AG08395 (cell line): ENCODE data around the gene PROX2.

Experiments used
- DNase-seq: peaks from one replicate; pipeline ENCODE4 v3.0.0; 2012; ENCODE audit warnings: mixed read lengths, low spot score

PROX2 gene, protein sequence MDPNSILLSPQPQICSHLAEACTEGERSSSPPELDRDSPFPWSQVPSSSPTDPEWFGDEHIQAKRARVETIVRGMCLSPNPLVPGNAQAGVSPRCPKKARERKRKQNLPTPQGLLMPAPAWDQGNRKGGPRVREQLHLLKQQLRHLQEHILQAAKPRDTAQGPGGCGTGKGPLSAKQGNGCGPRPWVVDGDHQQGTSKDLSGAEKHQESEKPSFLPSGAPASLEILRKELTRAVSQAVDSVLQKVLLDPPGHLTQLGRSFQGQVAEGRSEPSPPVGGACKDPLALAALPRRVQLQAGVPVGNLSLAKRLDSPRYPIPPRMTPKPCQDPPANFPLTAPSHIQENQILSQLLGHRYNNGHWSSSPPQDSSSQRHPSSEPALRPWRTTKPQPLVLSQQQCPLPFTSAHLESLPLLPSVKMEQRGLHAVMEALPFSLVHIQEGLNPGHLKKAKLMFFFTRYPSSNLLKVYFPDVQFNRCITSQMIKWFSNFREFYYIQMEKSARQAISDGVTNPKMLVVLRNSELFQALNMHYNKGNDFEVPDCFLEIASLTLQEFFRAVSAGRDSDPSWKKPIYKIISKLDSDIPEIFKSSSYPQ

DNA sequence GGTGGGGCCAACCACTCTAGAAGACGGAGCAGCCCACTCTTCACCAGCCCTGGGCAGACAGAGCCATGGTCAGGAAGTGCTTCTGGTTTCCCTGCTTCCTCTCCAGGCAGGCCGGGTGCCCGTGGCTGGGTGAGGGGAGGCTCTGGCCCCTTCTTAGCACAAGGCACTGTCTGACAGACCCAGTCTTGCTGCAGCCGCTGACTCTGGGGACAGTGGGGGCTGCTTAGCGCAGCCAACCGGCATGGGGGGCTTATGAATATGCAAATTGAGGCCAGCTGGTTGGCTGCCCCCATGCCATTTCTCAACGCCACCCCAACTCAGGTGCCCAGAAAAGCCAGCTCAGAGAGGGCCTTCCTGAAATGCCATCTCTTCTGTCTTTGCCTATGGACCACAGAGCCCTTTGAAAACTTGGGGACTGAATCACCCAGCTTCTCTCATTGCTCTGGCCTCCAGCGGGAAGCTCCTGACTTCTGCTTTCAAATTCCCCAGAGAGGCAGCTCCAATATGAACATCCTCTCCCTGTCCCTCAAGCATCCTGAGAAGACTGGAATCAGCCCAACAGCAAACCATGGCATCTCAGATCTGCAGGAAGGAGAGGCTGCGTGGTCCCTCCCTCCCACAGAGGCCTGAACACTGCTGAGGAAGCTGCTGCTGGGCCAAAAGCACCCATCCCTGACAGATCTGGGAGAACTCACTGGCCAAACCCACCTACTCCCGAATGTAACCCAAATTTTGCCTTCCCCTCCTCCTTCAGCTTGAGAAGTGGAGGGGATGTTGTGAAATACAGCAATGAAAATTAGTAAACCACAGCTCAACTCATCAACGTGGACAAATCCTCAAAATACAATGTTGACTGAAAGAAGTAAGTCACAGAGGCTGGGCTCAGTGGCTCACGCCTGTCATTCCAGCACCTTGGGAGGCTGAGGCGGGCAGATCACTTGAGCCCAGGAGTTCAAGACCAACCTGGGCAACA, at the start of gene PROX2:
PROX2 (minus strand) TSS at position 205 of the 973 bp plus-strand sequence. CDS start 12,311 bp downstream, outside the sequence.
- no peak for DNase-seq

DNA sequence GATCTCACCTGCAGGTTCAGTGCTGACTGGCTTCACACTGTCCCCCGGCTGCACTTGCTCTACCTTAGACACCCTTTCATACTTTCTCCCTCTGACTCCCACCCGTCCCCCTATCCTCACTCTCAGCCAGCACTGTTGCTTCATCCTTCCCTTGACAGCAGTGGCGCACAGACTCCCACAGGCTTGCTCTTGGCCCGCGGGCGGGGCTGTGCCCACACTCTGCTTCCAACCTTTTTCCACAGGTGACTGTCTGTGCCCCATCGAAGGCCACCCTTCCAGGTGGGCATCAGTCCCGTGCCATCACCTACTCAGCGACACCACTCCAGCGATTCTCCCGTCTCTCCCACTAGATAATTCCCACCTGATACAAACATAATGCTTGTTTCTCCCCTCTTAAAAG, 48.1 kb upstream of the PROX2 start:
- no peak for DNase-seq

DNA sequence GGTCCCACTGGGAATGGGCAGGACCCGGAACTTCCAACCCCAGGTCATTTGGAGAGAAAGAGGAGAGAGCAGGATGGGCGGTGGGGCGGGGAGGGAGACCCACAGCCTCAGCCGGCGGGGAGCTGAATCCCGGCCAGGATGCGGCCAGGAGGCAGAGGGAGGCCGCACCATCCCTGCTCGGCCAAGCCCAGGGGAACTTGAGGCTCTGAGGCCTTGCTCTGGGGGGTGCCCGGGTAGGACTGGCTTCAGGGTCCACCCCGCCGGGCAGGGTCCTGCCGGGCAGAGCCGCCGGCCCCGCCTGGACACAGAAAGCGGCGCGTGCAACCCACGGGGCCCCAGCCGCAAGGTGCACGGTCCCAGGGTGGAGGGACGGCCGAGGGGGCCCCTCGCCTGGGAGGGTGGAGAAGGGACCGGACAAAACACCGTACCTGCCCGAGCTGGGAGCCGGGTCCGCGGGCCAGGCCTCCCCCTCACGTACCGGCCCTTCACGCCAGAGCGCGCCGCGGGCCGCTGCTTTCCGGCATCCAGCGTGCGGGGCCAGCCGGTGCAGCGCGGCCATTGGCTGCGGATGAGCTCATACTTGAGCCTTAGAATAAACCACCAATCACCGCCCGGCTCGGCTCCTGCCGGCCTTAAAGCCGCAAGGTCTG, 46.9 kb upstream of the PROX2 start, which contains the start of gene RPS6KL1:
RPS6KL1 (minus strand) TSS at position 509 of the 650 bp plus-strand sequence. CDS start 1,719 bp downstream, outside the sequence.
- peak; percentile 97 for DNase-seq

DNA sequence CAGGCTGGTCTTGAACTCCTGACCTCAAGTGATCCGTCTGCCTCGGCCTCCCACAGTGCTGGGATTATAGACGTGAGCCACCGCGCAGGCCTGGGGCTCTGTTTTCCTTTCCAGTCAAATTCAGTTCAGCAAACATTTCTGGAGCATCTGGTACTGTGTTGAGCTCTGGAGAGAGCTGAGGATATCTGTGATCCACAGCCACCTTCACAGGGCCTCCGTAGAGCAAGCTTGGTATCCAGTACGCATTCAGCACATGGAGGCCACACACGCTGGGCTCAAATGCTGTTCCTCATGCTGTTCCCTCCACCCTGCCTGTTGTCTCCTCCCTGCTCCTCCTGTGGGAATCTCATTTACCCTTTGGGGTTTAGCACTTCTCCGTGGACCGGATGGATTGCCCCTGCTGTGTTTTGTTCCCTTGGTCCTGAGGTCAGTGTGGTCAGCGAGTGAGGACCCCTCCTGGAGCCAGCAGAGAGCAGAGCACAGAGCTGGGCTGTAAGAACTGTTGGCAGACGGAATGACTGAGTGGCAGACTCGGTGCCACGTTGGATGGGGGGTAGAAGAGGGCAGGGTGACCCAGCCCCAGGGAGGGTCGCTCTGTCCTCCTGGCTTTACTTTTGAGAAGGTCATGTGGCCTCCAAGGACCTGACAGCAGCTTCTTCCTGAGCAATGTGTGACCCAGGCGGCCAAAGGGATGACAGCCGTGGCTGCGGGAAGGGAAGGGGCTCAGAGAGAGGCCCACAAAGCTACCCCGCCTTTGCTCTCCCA, 46.2 kb upstream of the PROX2 start:
- no peak for DNase-seq

DNA sequence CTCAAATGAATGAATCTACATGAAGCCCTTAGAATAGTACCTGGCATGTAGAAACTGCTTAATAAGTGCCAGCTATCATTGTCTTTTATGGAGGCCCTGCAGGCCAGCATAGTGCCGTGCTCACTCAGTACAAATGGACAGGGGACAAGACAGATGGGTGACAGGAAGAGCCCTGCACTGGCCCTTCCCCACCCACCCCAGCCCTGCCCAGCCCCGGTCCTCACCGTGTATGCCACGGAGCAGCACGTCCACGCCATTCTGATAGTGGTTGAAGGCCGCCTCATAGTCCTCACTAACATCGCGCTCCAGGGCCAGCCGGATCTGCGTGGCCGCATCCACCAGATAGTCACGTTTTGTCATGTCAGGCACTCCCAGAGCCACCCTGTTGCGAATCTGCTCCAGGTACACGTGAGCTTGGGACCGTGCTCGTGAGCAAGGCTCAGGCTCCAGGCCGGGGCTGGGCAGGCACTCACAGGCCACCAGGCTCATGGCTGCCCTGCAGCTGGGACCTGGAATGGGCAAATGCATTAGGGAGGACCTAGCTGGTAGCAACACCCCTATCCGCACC, 45.2 kb upstream of the PROX2 start:
- no peak for DNase-seq

DNA sequence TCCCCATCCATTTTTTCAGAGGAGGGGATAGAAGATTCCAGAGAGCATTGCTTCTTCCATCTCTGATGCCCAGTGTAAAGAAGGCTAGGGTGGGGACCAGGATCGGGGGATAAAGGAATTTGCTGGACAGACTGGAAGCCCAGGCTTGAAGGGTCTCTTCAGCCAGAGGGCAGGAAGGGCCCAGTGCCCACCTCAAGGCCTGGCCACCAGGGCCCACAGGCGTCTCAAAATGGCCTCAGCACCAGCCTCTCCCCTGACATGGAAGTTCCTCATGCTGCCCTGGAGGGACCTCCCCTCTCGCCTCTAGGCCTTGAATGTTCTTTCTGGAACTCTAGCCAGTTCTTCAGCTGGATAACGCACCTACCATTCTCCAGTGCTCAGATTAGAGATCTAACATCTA, 44.3 kb upstream of the PROX2 start:
- DNase-seq, result no peak

DNA sequence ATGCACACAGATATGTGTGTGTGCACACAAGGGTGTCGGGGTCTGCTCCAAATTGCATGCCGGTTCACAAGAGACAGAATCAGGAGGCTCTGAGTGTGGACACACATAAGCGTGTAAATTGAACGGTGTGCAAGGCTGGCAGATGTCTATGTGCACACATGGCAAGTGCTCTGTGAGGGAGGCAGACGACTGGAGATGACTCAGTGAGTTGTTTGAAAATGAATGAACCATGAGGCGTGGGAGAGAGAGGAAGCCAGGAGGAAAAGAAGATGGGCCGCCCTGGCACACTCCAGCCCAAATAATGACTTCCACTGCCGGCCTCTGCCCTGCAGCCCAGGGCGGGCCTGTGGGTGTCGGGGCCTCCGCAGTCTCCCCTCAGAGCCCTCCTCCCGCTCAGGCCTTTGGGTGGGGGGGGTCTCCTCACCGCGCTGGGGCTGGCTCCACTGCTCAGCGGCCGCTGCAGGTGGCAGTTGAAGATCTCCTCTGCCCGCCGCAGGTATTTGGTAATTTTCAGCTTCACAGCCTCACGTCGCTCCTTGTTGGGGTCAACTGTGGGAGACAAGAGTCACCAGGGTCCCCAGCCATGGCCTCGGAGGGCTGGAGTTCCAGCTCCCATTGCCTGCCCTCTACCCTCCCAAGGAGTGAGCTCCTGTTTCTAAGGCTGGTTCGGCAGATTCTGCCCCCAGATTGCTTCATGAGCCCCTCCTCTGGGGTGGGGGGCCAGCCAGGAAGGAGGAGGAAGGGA, 43.6 kb upstream of the PROX2 start:
- peak; percentile 42 for DNase-seq

DNA sequence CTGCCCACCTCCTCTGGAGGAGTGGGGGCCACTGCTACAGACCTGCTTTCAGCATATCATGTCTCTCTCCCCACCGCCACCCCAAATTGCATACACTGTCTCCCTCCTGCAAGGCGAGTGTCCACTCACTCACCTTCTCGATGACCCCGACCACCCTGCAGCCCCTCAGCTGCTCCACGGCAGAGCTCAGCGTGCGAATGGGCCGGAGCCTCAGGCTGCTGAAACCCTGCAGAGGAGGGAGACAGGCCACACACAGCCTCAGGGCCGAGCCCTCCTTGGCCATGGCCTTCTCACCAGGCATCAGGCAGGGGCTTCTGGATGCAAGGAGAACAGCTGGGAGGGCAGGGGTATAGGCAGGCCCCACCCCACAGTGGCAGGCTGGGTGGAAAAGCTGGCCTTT, 42.4 kb upstream of the PROX2 start:
- DNase-seq, result no peak

DNA sequence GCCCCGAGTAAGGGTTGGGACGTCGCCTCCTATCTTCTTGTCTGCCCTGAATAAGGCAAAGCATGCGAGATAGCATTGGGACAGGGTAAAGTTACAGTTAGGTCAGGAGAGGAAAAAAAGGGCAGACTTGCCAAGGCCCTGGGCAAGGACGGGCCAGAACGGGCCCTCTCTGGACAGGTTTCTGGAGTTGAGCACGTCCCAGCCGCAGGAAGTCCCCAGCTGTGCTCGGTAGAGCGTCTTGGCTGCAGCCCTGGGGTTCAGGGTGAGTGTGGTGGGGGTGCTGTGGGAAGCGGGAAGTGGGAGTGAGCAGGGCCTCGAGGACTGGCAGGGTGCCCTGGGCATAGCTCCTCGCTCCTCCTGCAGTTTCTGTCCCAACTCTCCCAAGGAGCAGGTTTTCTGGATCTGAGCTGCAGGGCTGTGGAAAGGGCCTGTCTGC, 41.7 kb upstream of the PROX2 start:
- peak; percentile 19 for DNase-seq

DNA sequence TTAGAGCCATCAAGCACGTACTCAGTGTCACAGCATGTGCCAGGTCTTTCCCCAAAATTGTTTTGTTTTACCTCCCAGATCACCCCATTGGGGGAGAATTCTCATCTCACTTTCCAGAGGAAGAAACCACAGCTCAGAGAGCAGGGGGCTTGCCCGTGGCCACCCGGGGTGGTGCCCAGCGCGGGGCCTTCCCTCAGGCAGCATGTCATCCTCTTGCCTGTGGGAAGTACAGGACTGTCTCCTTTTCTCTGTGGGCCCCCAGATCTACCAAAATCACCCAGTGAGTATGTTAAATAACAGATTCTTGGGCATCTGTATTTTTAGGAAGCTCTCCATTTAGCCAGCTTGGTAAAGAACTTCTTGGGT, 41.2 kb upstream of the PROX2 start:
- DNase-seq, result no peak

DNA sequence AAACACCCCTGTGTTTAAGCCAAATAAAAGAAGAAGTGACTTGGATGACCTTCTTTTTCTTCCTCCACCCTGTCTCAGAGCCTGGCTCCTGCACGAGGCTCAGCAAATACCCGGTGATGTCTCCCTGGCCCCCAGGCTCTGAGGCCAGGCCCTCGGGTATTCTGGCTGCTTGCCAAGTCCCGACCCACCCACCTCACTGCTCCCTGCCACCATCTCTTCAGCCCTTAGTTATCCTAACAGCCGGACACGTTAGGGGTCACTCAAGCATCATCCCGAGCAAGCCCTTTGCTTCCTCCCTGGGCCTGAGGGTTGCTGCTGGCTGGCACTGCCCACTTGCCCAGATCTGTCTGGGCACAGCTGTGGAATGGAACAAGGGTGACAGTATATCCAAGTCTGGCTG, 39.9 kb upstream of the PROX2 start:
- no peak for DNase-seq

DNA sequence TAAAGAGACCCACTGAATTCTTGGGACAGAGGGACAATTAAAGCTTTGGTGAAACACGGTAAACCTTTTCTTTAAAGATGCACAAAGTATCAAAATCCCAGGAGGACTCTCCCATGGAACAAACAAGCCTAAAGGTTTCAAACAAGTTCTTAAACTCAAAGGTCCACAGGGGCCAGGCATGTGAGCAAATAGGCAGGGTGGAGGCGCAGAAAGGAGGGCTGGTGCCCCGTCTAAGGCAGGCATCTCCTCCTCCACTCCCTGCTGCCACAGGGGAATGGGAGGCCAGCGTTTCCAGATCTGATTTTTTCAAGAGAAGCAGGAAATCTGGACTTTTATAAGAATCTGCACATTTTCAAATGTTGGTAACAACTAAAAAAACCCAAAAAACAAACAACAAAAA, 39.5 kb upstream of the PROX2 start:
- no peak for DNase-seq

DNA sequence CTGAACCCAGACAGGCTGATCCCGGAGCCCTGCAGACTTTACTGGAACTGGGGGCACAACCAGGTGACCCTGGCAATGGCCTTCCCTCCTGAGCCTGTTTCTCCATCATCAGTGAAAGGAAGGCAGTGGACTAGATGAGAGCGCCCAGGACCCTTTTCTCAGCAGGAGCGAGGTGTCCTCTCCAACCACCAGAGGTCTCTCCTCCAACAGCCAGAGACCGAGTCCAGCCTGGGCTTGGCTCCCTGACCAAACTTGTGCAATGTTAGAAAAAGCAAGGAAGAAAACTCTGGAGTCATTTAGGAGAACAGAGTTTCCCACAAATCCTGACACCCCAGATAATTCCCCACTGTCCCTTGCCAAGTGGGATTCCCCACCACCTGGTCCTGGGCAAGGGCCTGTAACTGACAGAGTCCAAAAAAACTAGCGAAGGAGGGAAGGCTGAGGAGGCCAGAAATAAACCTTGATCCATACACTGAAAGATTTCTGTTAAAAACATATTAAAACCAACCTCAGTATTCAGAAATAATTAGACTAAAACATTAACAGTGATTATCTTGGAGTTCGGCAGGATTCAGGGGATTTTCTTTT, 38.1 kb upstream of the PROX2 start:
- peak; percentile 83 for DNase-seq

DNA sequence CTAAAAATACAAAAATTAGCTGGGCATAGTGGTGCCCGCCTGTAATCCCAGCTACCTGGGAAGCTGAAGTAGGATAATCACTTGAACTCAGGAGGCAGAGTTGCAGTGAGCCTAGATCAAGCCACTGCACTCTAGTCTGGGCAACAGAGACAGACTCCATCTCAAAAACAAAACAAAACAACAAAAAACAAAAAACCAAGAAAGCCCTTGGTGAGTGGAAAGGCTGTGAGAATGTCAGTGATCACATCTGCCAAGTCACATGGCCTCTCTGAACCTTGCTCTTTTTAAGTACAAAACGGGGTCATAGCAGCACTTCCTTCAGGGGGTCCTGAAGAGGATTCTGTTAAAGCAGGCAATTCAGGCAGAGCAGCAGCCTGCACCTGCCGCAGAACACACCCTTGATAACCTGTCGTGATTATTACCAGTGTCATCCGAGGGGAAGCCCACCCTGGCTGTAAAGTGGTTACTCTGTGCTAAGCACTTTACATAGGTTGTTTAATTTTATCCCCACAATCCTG, 37.5 kb upstream of the PROX2 start:
- DNase-seq, result no peak

DNA sequence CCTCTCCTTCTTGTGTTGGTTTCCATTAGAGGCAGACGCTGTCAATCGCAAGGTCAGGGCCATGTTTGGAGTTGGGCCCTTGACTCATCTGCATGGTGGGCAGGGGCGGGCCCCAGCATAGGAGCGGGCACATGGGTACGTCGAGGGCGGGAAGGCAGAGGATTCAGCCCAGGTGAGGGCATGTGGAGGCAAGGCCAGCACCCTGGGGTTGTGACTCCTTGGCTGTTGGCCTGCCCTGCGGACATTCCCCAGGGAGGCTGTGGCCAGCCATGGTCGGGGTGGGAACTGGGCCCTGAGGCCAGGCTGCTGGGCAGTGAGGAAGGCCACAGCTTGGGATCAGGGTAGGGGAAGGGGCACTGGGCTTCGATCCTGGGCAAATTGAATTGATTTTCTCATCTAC, 36.9 kb upstream of the PROX2 start:
- DNase-seq, result no peak

DNA sequence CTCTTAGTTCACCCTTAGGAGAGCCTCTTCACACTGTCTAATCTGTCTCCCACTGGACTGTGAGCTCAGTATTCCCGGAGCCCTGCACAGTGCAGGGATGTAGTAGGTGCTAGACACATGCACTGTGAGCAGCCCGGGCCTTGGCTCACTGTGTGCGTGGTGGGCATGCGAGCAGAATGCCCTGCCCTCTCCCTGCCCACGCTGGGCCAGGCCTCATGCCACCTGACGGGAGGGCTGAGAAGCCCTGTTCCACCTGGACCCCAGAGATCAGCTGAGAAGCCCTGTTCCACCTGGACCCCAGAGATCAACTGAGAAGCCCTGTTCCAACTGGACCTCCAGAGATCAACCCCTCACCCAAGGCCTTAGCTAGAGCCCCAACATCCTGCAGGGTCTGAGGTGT, 36.2 kb upstream of the PROX2 start:
- no peak for DNase-seq

DNA sequence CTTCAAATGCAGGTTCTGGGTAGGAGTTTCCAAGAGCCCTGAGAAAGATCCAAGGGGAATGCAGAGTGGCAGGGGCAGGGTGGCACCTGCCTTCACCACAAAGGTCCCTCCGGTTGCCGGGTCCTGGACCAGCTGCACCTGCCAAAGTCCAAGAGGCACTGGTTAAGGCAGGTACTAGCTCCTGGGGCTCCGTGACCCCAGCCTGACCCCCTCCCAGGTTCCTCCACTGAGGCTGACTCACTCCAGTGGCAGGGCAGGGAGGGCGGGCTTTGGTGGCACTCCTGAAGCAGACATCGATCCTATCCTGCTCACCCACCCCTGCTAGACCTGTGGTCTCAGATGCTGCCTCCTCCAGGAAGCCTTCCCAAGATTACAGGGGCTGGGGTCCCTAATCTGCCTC, 35.8 kb upstream of the PROX2 start:
- no peak for DNase-seq

DNA sequence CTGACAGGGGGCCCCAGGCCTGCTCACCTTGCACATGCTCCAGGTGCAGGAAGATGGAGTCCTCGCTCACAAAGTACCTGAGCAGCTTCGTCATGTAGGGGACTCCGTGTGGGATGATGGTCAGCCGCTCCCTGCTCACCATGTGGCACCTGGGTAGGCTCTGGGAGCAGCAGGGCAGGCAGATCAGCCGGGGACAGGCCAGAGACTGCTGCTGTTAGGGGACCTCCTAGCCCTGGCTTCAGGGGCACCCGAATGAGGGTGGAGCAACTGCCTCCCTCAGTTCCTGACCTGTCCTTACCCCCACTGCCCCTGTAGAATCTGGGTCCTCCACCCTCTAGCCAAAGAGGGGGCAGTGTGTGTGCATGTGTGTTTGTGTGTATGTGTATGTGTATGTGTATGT, 35.3 kb upstream of the PROX2 start:
- DNase-seq, result no peak

DNA sequence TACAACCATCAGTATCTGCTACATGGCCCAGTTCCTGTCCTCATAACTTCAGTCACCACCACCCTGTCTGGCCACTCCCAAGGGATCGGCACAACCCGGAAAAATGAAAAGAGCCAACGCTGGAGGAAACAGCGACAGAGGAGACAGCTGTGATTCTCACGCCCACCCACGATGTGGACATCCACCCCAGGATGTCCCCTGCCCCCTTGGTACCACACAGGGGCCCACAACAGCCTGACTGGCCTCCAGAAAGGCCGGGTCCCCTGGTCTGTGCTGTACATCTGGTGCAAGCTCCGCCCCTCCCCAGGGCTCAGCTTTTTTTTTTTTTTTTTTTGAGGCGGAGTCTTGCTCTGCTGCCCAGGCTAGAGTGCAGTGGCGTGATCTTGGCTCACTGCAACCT, 34.6 kb upstream of the PROX2 start:
- DNase-seq, result peak; percentile 18
